Upper lobe of left lung (tissue), 6 donors: ENCODE results near the gene DNAH9. TPM values are rescaled to one million over a fixed set of nuclear protein-coding genes. Genes with fewer than 3 reads are reported as not detected.

Experiments
- ATAC-seq, 2 donors: fragments of 200-7000 bp; cut with Tn5 transposase; one replicate each; pipeline ENCODE4 v1.9.1; 2022; ENCODE audit warnings: mild to moderate bottlenecking in 2 of 2, moderate library complexity in 2 of 2; ENCODE audit not compliant: low FRiP score in 2 of 2
- DNase-seq, 2 donors: peaks; one replicate each; pipeline ENCODE4 v3.0.0-alpha.2; 2019 to 2020
- H3K27ac ChIP-seq, 4 donors: fragments of 200-600 bp; sonication (generic); one replicate each; pipeline ENCODE4 v1.5.1; 2016 to 2019
- H3K27me3 ChIP-seq, 4 donors: fragments of 200-600 bp; sonication (generic); one replicate each; pipeline ENCODE4 v1.5.1; 2017 to 2019
- H3K36me3 ChIP-seq, 4 donors: fragments of 200-600 bp; sonication (generic); one replicate each; pipeline ENCODE4 v1.5.1; 2016 to 2019
- H3K4me1 ChIP-seq, 4 donors: fragments of 200-600 bp; sonication (generic); one replicate each; pipeline ENCODE4 v1.5.1; 2018 to 2019
- H3K4me3 ChIP-seq, 4 donors: fragments of 200-600 bp; sonication (generic); one replicate each; pipeline ENCODE4 v1.5.1; 2017 to 2019; ENCODE audit warnings: mild to moderate bottlenecking in 2 of 4, moderate library complexity in 1 of 4
- H3K9me3 ChIP-seq, 4 donors: fragments of 200-600 bp; sonication (generic); one replicate each; pipeline ENCODE4 v1.5.1; 2018 to 2019
- EP300 ChIP-seq, 4 donors: sonication (generic); formaldehyde crosslinking; IDR thresholded peaks; one replicate each; pipeline ENCODE4 v1.5.1; 2017; ENCODE audit warnings: antibody characterized with exemption in 4 of 4, control low read depth in 2 of 4
- POLR2A ChIP-seq, 4 donors: fragments of 450-650 bp; IDR thresholded peaks; one replicate each; pipeline ENCODE4 v1.5.1; 2016 to 2017; ENCODE audit warnings: antibody characterized with exemption in 4 of 4, mild to moderate bottlenecking in 2 of 4
- POLR2AphosphoS5 ChIP-seq, 2 donors: sonication (generic); formaldehyde crosslinking; IDR thresholded peaks; one replicate each; pipeline ENCODE4 v1.5.1; 2017; ENCODE audit warnings: antibody characterized with exemption in 2 of 2
- WGBS, 2 donors: methylation state at CpG; one replicate each; pipeline ENCODE4 v1.1.5; 2017 to 2018; 5-methylcytosine and 5-hydroxymethylcytosine counted together
- total RNA-seq, 6 donors: library from RNA; depleted of rRNA in 4 of 6; stranded (reverse); fragments of >200 nt in 4 of 6; gene quantifications; one replicate each; pipeline versions ENCODE4 v1.1.0 to v1.2.1, GENCODE V29; 2016 to 2021
- TF ChIP-seq, protein P1 (sequence below), 6 experiments: fragments of 450-650 bp in 4 of 6; fragments of 200-600 bp in 2 of 6; sonication (generic) in 2 of 6; IDR thresholded peaks; one replicate each; pipeline ENCODE4 v1.5.1; 2016 to 2019; ENCODE audit warnings: antibody characterized with exemption in 6 of 6
- donor health status: DM: no; HTN: no; CAD: no; lungs with moderate emphysema.
- donor health status: DM: no; HTN: yes; CAD: no; lungs with severe emphysema.

Gene DNAH9
- total RNA-seq, 6 donors from 2014 or later, result 0.92 to 42.6 (median 14.8) TPM

DNA sequence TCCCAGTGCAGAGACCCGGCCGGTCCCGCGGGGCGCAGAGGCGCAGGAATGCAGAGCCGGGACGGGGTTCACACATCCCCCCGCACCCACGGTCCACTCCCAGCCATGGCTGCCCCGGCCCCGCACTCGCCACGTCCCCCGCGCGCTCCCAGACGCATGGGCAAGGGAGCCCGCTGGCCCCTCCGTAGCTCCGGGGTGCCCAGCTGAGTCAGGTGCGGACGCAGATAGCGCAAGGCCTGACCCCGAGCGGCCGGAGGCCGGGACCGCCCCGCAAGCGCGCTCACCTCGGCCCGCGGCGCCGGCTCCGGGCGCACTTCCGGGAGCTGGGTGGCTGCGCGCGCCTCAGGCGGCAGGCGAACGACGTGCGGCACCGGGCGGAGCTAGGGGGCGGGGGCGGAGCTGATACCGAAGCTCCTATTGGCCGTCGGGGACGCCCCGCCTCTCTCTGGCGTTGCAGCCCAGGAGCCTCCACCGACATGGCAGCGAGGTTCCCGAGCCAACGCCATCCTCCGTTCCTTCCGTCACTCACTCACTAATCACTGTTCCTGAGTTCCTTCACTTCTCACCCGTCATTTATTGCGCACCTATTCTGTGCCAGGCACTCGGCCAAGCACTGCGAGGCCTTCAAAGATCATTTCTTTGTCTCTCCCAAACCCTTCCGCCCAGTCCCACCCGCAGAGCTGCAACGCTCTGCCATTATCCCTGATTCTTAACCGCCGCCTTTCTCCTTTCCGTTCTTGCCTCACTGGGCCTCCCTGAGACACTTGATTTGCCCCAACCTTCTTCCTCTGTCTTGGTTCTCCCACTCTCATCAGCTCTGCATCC, 399.1 kb downstream of the DNAH9 start, which contains the start of gene ZNF18:
Gene ZNF18, minus strand, starts transcription at position 329 of the 825 bp plus-strand sequence. CDS start 4,646 bp downstream, outside the sequence.
- Histone ChIP-seq H3K36me3 (peaks cover 0 to 6% (median under 1%) of the 10 kb centered on the region in 4 donors), H3K27me3 (no peaks in the 10 kb centered on the region), H3K4me3 (peak within 1 kb of the TSS; percentile 64 to 93 (median 77)), H3K9me3 (no peaks in the 10 kb centered on the region), H3K4me1 (peaks cover 9 to 12% (median 11%) of the 10 kb centered on the region in 4 donors), H3K27ac (peak within 1 kb of the TSS; percentile 93 to 98 (median 94))
- peak; percentile 100 for ATAC-seq
- TF ChIP-seq, protein P1, sequence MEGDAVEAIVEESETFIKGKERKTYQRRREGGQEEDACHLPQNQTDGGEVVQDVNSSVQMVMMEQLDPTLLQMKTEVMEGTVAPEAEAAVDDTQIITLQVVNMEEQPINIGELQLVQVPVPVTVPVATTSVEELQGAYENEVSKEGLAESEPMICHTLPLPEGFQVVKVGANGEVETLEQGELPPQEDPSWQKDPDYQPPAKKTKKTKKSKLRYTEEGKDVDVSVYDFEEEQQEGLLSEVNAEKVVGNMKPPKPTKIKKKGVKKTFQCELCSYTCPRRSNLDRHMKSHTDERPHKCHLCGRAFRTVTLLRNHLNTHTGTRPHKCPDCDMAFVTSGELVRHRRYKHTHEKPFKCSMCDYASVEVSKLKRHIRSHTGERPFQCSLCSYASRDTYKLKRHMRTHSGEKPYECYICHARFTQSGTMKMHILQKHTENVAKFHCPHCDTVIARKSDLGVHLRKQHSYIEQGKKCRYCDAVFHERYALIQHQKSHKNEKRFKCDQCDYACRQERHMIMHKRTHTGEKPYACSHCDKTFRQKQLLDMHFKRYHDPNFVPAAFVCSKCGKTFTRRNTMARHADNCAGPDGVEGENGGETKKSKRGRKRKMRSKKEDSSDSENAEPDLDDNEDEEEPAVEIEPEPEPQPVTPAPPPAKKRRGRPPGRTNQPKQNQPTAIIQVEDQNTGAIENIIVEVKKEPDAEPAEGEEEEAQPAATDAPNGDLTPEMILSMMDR (IDR thresholded peaks at IDR 0.05), result peak in 5 of 6 experiments; percentile 6 to 43 (median 25)
- peak; percentile 90 to 96 for TF ChIP-seq POLR2AphosphoS5 (IDR thresholded peaks at IDR 0.05)
- TF ChIP-seq POLR2A (IDR thresholded peaks at IDR 0.05), result peak; percentile 34 to 99 (median 98)
- TF ChIP-seq EP300 (IDR thresholded peaks at IDR 0.05), result no peak
- 0 to 2% methylated on average over 17 to 29 of the region's 74 CpGs for WGBS, 2 donors
- peak; percentile 98 to 100 for DNase-seq

DNA sequence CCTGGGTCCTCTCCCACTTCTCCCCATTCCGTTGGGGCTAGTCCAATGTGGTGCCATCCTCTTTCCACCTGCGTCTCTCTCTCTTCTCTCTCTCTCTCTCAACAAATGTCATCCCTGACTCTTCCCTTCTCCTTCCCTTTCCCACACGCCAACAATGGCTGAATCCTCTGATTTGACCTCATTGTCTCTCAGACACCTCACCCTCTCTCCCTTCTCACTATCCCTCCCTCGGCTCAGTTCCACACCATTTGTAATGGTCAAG, 399.6 kb downstream of the DNAH9 start:
- H3K27ac ChIP-seq, result peak overlapping the region; percentile 93 to 98 (median 94)
- H3K4me1 ChIP-seq, result peaks cover 9 to 12% (median 11%) of the 10 kb centered on the region in 4 donors
- ATAC-seq (no peak), DNase-seq (no peak)
- peaks cover 0 to under 1% (median 0%) of the 10 kb centered on the region in 4 donors for H3K36me3 ChIP-seq
- H3K9me3 ChIP-seq, result no peaks in the 10 kb centered on the region
- 59 to 70% methylated on average over 4 of the region's 4 CpGs for WGBS, 2 donors
- TF ChIP-seq, protein P1 (IDR thresholded peaks at IDR 0.05), result no peak
- TF ChIP-seq POLR2A (IDR thresholded peaks at IDR 0.05) (no peak), POLR2AphosphoS5 (IDR thresholded peaks at IDR 0.05) (no peak)
- H3K4me3 ChIP-seq, result peak overlapping the region in 3 of 4 donors; percentile 64 to 93 (median 69)
- H3K27me3 ChIP-seq, result no peaks in the 10 kb centered on the region

DNA sequence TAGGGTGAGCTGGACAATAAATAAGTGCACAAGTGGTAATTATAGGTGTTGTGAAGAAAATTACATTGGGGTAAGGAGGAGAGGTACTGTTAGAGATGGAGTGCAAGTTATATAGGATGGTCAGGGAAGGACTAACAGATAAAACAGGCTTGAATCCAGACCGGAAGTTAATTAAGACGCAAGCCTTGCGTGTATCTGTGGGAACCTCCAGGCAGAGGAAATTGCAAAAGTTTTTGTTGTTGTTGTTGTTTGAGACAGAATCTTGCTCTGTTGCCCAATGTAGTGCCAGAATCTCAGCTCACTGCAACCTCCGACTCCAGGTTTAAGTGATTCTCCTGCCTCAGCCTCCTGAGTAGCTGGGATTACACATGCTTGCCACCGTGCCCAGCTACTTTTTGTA, 401.4 kb downstream of the DNAH9 start:
- ATAC-seq (no peak), DNase-seq (peak in 1 of 2 donors; percentile 24)
- WGBS, 2 donors, result 74 to 80% methylated on average over 5 of the region's 5 CpGs
- no peak overlapping the region for H3K27ac ChIP-seq
- H3K4me1 ChIP-seq, result peaks cover 9 to 12% (median 11%) of the 10 kb centered on the region in 4 donors
- H3K27me3 ChIP-seq, result no peaks in the 10 kb centered on the region
- TF ChIP-seq POLR2AphosphoS5 (IDR thresholded peaks at IDR 0.05) (no peak), EP300 (IDR thresholded peaks at IDR 0.05) (no peak), POLR2A (IDR thresholded peaks at IDR 0.05) (no peak)
- TF ChIP-seq, protein P1 (IDR thresholded peaks at IDR 0.05), result no peak
- no peaks in the 10 kb centered on the region for H3K9me3 ChIP-seq
- no peaks in the 10 kb centered on the region for H3K36me3 ChIP-seq
- H3K4me3 ChIP-seq, result no peak overlapping the region

DNA sequence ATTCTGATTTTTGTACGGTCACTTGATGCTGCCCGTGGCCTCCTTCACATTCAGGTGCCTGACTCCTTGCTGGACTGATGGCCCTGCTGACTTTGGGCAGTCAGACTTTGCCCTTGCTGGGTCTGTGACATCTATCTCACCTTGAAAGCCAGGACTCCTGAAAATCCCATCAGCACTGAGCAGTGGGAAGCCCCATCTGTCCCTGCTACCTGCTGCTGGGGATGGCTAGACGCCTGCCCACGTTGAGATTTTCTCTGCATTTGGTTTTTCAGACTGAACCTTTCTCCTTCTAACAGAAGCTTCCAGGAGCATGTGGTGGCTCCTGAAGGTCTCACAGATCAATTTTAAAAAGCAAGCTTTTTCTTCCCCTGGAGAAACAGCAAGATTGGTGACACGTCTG, 409.2 kb downstream of the DNAH9 start:
- H3K9me3 ChIP-seq, result no peaks in the 10 kb centered on the region
- DNase-seq (no peak), ATAC-seq (peak in 1 of 2 donors; percentile 30)
- H3K27ac ChIP-seq, result no peak overlapping the region
- no peaks in the 10 kb centered on the region for H3K36me3 ChIP-seq
- H3K4me3 ChIP-seq, result no peak overlapping the region
- no peaks in the 10 kb centered on the region for H3K27me3 ChIP-seq
- 75 to 82% methylated on average over 5 of the region's 5 CpGs for WGBS, 2 donors
- no peaks in the 10 kb centered on the region for H3K4me1 ChIP-seq
- no peak for TF ChIP-seq EP300 (IDR thresholded peaks at IDR 0.05)
- TF ChIP-seq POLR2A (IDR thresholded peaks at IDR 0.05), result no peak
- TF ChIP-seq POLR2AphosphoS5 (IDR thresholded peaks at IDR 0.05), result no peak
